Activated T-helper 17 cell treated with anti-CD3 and anti-CD28 coated beads, Interleukin-2, amount 50 U/mL, for 72 hours (primary cell): ENCODE data around the gene SASH1. TPM values are rescaled to one million over a fixed set of nuclear protein-coding genes. Genes with fewer than 3 reads are reported as not detected.
A peak's percentile ranks its signal among the peaks of the same experiment; 100 is the strongest.

Experiments used
- ATAC-seq: fragments of 150-1000 bp; cut with Tn5 transposase; replicated peaks from 2 replicates; pipeline ENCODE4 v1.10.0; 2021; ENCODE audit warnings: mild to moderate bottlenecking, moderate library complexity
- H3K27ac Mint-ChIP-seq: one replicate; pipeline ENCODE4 v1.8.0; 2022; ENCODE audit warnings: mixed read lengths
- H3K27me3 Mint-ChIP-seq: one replicate; pipeline ENCODE4 v1.8.0; 2022; ENCODE audit warnings: mixed read lengths
- H3K36me3 Mint-ChIP-seq: one replicate; pipeline ENCODE4 v1.8.0; 2022; ENCODE audit warnings: low read depth, mild to moderate bottlenecking, mixed read lengths
- H3K4me1 Mint-ChIP-seq: one replicate; pipeline ENCODE4 v1.8.0; 2022; ENCODE audit warnings: mixed read lengths
- H3K4me3 Mint-ChIP-seq: one replicate; pipeline ENCODE4 v1.8.0; 2022; ENCODE audit warnings: mild to moderate bottlenecking, mixed read lengths
- H3K9me3 Mint-ChIP-seq: one replicate; pipeline ENCODE4 v1.8.0; 2022; ENCODE audit warnings: mixed read lengths
- total RNA-seq, 2 donors: library from RNA; stranded (reverse); gene quantifications; one replicate each; pipeline ENCODE4 v1.2.3, GENCODE V29; 2022

SASH1 gene
- total RNA-seq, 2 donors from 2014 or later: 1.8 to 2.9 TPM

- H3K27ac Mint-ChIP-seq: no peak overlapping the region
- H3K27me3 Mint-ChIP-seq: no peaks in the 10 kb centered on the region
- H3K9me3 Mint-ChIP-seq: no peaks in the 10 kb centered on the region
- H3K36me3 Mint-ChIP-seq: no peaks in the 10 kb centered on the region
- ATAC-seq: no peak
- H3K4me1 Mint-ChIP-seq: no peaks in the 10 kb centered on the region
- no peak overlapping the region for H3K4me3 Mint-ChIP-seq
Measured at GRCh38 chr6:148317051-148317450, 25.6 kb upstream of the SASH1 start.

- ATAC-seq: no peak
- H3K4me1 Mint-ChIP-seq: no peaks in the 10 kb centered on the region
- H3K4me3 Mint-ChIP-seq: no peak overlapping the region
- no peaks in the 10 kb centered on the region for H3K9me3 Mint-ChIP-seq
- no peaks in the 10 kb centered on the region for H3K36me3 Mint-ChIP-seq
- peaks cover 4% of the 10 kb centered on the region for H3K27me3 Mint-ChIP-seq
- H3K27ac Mint-ChIP-seq: no peak overlapping the region
Measured at GRCh38 chr6:148317739-148318138, 24.9 kb upstream of the SASH1 start.

- no peak overlapping the region for H3K4me3 Mint-ChIP-seq
- H3K36me3 Mint-ChIP-seq: no peaks in the 10 kb centered on the region
- no peaks in the 10 kb centered on the region for H3K4me1 Mint-ChIP-seq
- H3K27me3 Mint-ChIP-seq: peaks cover 7% of the 10 kb centered on the region
- H3K27ac Mint-ChIP-seq: no peak overlapping the region
- H3K9me3 Mint-ChIP-seq: no peaks in the 10 kb centered on the region
- no peak for ATAC-seq
Measured at GRCh38 chr6:148322704-148323103, 19.9 kb upstream of the SASH1 start.

DNA sequence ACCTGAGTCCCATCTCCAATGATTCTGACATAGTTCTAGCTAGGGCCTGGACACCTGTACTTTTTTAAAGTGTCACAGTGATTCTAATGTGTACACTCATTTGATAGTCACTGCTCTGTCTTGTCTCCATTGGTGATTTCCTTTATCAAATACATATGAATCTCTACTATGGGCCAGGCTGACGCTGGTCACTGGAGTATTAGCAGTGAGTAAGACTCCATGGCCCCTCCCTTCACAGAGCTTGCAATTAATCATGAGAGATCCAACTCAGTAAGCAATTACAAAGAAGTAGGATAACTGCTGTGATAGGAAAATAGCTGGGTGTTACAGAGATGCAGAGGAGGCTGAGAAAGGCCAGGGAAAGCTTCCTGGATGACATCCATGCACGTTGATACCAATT is 19.3 kb upstream of the SASH1 start:
- H3K4me3 Mint-ChIP-seq: no peak overlapping the region
- H3K27me3 Mint-ChIP-seq: peaks cover 7% of the 10 kb centered on the region
- no peaks in the 10 kb centered on the region for H3K36me3 Mint-ChIP-seq
- H3K27ac Mint-ChIP-seq: no peak overlapping the region
- H3K4me1 Mint-ChIP-seq: no peaks in the 10 kb centered on the region
- ATAC-seq: no peak
- H3K9me3 Mint-ChIP-seq: no peaks in the 10 kb centered on the region

DNA sequence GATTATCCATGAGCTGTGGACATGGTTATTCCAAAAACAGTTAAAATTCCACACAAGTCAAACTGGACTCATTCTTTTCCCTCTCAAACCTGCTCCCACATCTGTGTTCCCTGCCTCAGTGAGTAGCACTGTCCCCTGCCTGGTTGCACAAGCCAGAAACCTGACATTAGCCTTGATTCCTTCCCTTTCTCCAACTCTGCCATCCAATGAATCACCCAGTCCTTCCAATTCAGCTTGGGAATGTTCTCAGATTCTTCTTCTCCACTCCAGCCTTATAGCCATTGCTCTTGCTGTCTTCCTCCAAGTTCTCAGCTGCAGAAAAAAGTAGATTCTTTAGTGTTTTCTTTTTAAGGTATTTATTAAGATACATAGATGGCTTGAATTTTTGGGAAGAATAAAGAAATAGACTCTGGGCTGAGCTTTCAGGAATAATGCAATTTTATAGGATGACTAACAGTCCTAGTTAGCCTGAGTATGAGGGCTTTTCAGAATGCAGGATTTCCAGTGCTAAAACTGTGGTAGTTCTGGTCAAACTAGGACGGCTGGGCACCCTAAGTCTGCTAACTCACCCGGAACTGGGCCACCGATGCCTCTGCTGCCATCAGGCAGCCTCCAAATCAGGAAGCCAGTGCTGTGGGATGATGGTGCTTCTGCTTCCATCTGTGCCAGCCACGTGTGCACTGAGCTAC is 18.2 kb upstream of the SASH1 start:
- Mint-ChIP-seq H3K9me3 (no peaks in the 10 kb centered on the region), H3K4me3 (no peak overlapping the region), H3K27ac (no peak overlapping the region), H3K4me1 (no peaks in the 10 kb centered on the region), H3K27me3 (peaks cover 7% of the 10 kb centered on the region), H3K36me3 (no peaks in the 10 kb centered on the region)
- ATAC-seq: no peak

- no peak for ATAC-seq
- no peaks in the 10 kb centered on the region for H3K36me3 Mint-ChIP-seq
- peaks cover 7% of the 10 kb centered on the region for H3K27me3 Mint-ChIP-seq
- no peaks in the 10 kb centered on the region for H3K4me1 Mint-ChIP-seq
- H3K27ac Mint-ChIP-seq: no peak overlapping the region
- H3K4me3 Mint-ChIP-seq: no peak overlapping the region
- no peaks in the 10 kb centered on the region for H3K9me3 Mint-ChIP-seq
Measured at GRCh38 chr6:148325316-148326068, 17.1 kb upstream of the SASH1 start.

DNA sequence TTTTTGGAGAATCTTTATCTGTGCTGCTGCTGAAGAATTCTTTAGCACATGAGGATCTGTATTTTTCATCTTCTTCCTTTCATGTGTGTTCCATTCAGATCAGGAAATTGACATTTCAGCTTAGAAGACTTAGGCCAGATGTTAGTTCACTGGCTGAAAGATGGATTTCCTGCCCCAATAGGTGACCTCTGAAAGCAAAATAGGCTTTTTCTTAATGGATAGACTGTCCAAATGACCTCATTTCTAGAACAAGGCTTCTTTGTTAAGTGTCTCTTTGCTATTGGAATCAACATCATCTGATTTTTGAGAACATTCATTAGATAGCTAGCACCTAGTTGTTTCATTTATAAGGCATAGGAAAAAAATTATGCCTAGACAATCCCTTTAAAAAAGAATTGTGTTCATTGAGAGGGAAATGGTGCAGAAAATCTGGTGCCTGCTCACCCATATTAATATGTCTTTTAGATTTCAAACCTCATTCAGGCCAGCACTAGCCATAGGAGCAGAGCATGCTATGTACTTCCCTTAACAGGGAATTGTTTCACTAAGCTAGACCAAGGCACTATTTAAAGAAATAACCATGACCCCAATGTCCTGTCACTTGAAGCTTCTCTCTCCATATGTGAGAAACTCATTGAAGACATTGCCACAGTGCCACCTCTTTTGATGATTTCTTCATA is 13.6 kb upstream of the SASH1 start:
- Mint-ChIP-seq H3K27ac (no peak overlapping the region), H3K36me3 (no peaks in the 10 kb centered on the region), H3K9me3 (no peaks in the 10 kb centered on the region), H3K27me3 (peaks cover 7% of the 10 kb centered on the region), H3K4me3 (no peak overlapping the region), H3K4me1 (no peaks in the 10 kb centered on the region)
- ATAC-seq: no peak

DNA sequence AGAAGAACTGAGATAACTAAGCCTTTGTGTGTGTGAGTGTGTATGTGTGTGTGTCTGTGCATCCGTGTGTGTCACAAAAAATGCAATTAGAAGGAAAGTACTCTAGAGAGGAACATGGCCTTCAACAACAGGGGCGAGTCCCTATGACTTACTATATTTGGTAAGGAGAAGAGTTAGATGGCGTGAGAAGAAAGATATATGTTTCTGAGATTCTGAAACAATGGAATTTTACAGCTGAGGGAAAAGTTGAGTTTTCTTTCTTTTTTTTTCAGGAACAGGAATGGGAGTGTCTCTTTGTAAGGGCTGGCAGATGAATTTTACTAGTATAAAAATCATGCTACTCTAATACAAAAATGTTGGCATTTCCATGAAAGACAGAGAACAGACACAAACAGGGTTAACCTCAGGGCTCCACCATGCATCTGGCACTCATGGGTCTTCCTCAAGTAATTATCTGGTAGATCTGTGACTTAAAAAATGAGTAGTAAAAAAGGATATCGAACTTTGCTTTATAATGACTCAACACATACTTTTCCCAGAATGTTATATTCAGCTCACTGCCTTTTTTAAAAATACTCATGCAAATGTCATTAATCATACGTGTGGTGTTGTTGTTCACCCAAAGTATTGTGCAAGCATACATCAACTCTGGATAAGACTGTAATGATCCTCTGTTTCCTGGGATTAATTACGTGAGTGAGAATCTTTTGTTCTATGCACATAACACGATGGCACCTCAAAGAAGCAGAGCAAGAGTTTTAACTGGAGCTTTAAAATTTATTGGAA is 12.8 kb upstream of the SASH1 start:
- H3K27ac Mint-ChIP-seq: no peak overlapping the region
- no peaks in the 10 kb centered on the region for H3K4me1 Mint-ChIP-seq
- no peaks in the 10 kb centered on the region for H3K9me3 Mint-ChIP-seq
- peaks cover 4% of the 10 kb centered on the region for H3K27me3 Mint-ChIP-seq
- H3K4me3 Mint-ChIP-seq: no peak overlapping the region
- H3K36me3 Mint-ChIP-seq: no peaks in the 10 kb centered on the region
- ATAC-seq: no peak

DNA sequence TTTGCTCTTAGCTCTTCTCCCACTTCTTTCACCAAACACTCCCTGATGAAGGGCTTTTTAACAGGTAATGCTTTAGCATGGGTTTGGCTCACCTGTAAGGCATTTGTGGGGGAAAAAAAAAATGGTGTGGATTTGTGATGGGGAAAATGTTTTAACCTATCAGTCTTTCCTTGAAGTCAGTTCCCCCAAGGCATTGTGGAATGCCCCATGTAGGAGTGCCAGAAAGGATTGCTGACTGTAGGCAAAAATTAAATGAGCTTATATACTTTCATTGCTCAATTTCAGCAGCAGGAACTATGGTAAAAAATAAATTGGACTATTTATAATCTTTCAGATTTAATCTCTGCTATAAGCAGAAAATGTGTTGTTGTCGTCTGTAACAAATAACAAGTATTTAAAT is 10.6 kb upstream of the SASH1 start:
- no peak for ATAC-seq
- no peaks in the 10 kb centered on the region for H3K9me3 Mint-ChIP-seq
- no peaks in the 10 kb centered on the region for H3K36me3 Mint-ChIP-seq
- H3K4me1 Mint-ChIP-seq: no peaks in the 10 kb centered on the region
- H3K4me3 Mint-ChIP-seq: no peak overlapping the region
- peaks cover 4% of the 10 kb centered on the region for H3K27me3 Mint-ChIP-seq
- no peak overlapping the region for H3K27ac Mint-ChIP-seq

DNA sequence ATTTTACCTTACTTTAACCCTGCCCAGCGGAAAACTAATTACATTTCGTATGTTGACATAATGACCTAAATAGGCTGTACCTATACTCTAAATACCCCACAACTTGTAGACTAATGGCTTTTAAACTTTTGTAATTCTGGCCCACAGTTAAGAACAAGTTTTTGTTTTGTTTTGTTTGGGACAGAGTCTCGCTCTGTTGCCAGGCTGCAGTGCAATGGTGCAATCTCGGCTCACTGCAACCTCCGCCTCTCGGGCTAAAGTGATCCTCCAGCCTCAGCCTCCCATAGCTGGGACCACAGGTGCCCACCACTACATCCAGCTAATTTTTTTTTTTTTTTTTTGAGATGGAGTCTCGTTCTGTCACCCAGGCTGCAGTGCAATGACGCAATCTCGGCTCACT is 5.7 kb upstream of the SASH1 start:
- peaks cover 2% of the 10 kb centered on the region for H3K27me3 Mint-ChIP-seq
- H3K36me3 Mint-ChIP-seq: no peaks in the 10 kb centered on the region
- H3K4me1 Mint-ChIP-seq: no peaks in the 10 kb centered on the region
- no peaks in the 10 kb centered on the region for H3K9me3 Mint-ChIP-seq
- H3K27ac Mint-ChIP-seq: no peak overlapping the region
- ATAC-seq: no peak
- H3K4me3 Mint-ChIP-seq: no peak overlapping the region

DNA sequence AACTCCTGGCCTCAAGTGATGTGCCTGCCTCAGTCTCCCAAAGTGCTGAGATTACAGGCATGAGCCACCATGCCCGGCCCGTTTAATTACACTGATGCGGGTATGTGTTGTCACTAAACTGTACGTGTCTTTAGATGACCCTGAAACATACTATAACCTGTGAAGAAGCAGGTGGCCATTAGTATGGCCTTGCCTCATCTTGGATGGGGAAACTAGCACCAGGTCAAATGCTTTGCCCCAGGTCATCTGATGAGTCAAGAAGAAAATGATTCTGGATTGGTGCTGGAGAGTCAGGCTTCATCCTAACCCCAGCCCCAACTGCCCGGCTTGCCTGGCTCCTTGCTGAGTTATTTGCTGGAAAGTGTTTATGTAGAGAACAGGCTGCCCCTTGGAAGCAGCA is 2.9 kb upstream of the SASH1 start:
- no peak for ATAC-seq
- no peaks in the 10 kb centered on the region for H3K9me3 Mint-ChIP-seq
- no peak overlapping the region for H3K27ac Mint-ChIP-seq
- H3K27me3 Mint-ChIP-seq: peaks cover 15% of the 10 kb centered on the region
- no peak overlapping the region for H3K4me3 Mint-ChIP-seq
- no peaks in the 10 kb centered on the region for H3K36me3 Mint-ChIP-seq
- H3K4me1 Mint-ChIP-seq: no peaks in the 10 kb centered on the region

DNA sequence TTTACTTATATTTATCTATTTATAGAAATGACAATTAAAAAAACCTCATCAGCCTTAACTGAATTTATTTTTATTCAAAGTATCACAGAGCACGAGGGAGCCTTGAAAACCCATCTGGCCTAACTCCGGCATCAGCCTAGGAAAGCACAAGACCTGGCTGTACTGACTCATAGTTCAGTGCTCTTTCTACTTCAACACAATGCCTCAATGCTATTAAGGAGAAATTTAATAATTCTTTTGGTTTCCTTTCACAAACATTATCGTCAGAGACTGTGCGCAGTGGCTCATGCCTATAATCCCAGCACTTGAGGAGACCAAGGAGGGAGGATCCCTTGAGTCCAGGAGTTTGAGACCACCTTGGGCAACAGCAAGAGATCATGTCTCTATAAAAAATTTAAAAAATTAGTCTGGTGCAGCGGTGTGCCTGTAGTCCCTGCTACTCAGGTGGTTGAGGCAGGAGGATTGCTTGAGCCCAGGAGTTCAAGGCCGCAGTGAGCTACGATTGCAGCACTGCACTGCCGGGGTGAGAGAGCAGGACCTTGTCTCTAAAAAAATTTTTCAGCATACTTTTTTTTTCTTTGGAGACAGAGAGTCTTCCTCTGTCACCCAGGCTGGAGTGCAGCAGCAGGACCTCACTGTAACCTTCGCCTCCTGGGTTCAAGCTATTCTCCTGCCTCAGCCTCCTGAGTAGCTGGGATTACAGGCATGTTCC is 1.9 kb upstream of the SASH1 start:
- ATAC-seq: no peak
- no peaks in the 10 kb centered on the region for H3K4me1 Mint-ChIP-seq
- no peaks in the 10 kb centered on the region for H3K36me3 Mint-ChIP-seq
- H3K4me3 Mint-ChIP-seq: no peak overlapping the region
- no peak overlapping the region for H3K27ac Mint-ChIP-seq
- H3K27me3 Mint-ChIP-seq: peaks cover 22% of the 10 kb centered on the region
- H3K9me3 Mint-ChIP-seq: no peaks in the 10 kb centered on the region

- Mint-ChIP-seq H3K9me3 (no peaks in the 10 kb centered on the region), H3K4me1 (no peaks in the 10 kb centered on the region), H3K27ac (peak overlapping the region; percentile 69), H3K27me3 (peaks cover 32% of the 10 kb centered on the region), H3K4me3 (peak overlapping the region; percentile 74), H3K36me3 (no peaks in the 10 kb centered on the region)
- ATAC-seq: no peak
Measured at GRCh38 chr6:148342100-148342349, 613 bp upstream of the SASH1 start.

DNA sequence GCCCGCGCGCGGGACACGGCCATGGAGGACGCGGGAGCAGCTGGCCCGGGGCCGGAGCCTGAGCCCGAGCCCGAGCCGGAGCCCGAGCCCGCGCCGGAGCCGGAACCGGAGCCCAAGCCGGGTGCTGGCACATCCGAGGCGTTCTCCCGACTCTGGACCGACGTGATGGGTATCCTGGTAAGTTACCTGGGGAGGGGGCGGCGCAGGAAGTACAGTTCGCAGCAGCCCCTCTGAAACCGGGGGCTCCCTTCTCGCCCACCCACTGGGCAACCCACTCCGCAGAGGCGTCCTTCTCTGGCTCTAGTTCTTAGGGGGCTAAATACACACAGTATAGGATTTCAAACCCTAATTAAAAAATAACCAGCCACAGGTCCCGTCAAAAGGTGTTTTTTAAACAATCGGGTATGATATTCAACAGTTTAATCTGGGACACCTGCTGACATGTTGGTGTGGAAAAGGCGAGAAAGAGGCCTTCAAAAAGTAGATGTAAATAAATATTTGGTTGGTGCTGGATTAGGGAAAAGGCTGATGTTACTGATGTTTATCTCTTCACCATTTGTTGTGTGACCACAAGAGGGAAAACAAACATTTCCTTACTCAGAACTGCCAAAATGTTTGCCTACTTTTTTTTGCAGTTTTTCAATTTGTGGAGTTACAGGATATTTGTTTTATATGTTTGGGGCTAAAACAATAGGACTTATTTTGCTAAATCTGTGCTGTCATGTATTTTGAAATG is 577 bp downstream of the SASH1 start:
- H3K4me1 Mint-ChIP-seq: no peaks in the 10 kb centered on the region
- H3K27ac Mint-ChIP-seq: no peak overlapping the region
- H3K9me3 Mint-ChIP-seq: no peaks in the 10 kb centered on the region
- no peaks in the 10 kb centered on the region for H3K36me3 Mint-ChIP-seq
- peak overlapping the region; percentile 74 for H3K4me3 Mint-ChIP-seq
- peaks cover 38% of the 10 kb centered on the region for H3K27me3 Mint-ChIP-seq
- ATAC-seq: no peak
